ENCODE measurements around the gene EPS8L3.

DNA sequence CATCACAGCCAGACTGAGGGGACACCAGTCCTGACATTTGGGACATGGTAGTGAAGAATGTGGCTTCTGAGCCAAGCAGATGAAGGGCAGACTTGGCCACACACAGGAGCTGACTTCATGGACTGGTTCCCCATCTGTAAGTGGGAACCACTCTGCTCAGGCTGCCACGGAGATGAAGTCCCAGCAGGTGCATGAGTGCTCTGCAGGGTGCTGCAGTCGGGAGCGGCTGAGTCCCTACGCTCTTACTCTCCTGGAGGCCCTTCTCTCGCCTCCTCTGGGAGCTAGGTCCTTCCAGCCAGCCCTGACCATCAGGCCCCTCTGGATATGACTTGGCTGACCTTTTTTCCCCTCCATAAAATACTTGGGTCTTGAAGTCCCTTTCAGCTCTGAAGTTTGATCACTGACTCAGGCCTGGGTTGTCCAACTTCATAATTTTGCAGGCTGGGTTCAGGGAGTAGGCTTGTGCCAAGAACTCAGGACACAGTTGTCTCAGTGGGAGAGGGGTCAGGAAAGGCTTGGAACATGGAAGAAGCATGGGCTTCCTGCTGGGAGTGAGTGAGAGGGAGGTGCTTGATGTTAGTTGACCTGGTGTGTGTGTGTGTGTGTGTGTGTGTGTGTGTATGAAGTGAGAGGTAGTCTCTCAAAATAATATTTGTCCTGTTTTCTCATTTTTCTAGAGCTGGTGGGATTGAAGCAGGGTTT, 21.0 kb upstream of the EPS8L3 start:
- TF ChIP-seq, protein P1, sequence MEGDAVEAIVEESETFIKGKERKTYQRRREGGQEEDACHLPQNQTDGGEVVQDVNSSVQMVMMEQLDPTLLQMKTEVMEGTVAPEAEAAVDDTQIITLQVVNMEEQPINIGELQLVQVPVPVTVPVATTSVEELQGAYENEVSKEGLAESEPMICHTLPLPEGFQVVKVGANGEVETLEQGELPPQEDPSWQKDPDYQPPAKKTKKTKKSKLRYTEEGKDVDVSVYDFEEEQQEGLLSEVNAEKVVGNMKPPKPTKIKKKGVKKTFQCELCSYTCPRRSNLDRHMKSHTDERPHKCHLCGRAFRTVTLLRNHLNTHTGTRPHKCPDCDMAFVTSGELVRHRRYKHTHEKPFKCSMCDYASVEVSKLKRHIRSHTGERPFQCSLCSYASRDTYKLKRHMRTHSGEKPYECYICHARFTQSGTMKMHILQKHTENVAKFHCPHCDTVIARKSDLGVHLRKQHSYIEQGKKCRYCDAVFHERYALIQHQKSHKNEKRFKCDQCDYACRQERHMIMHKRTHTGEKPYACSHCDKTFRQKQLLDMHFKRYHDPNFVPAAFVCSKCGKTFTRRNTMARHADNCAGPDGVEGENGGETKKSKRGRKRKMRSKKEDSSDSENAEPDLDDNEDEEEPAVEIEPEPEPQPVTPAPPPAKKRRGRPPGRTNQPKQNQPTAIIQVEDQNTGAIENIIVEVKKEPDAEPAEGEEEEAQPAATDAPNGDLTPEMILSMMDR (IDR thresholded peaks at IDR 0.05), result no peak
- no peak for TF ChIP-seq POLR2A (IDR thresholded peaks at IDR 0.05)
